Astrocyte of the cerebellum (primary cell): ENCODE measurements around the gene LRRC56.

Experiments
- DNase-seq: peaks from one replicate; pipeline ENCODE4 v3.0.0-alpha.2; 2011; ENCODE audit warnings: low read depth
- H3K4me3 ChIP-seq: 2 replicates; pipeline ENCODE4 v1.5.1; 2011; ENCODE audit warnings: mild to moderate bottlenecking, low read depth, low read length, moderate library complexity
- CTCF ChIP-seq: IDR thresholded peaks from 2 replicates; pipeline ENCODE4 v1.5.1; 2012; ENCODE audit warnings: low read length, low read depth, moderate library complexity, mild to moderate bottlenecking; ENCODE audit errors: missing control alignments
- in situ Hi-C: cut with HindIII; loops from 2 replicates; pipeline ENCODE4 v1.10.0; 2017; ENCODE audit warnings: low sequenced_read_pairs

LRRC56 gene

GRCh38 chr11:496834-497564 is 40.3 kb upstream of the LRRC56 start:
- no peak overlapping the region for H3K4me3 ChIP-seq
- in situ Hi-C loops, result no loop called here
- no peak for DNase-seq
- no peak for TF ChIP-seq CTCF

DNA sequence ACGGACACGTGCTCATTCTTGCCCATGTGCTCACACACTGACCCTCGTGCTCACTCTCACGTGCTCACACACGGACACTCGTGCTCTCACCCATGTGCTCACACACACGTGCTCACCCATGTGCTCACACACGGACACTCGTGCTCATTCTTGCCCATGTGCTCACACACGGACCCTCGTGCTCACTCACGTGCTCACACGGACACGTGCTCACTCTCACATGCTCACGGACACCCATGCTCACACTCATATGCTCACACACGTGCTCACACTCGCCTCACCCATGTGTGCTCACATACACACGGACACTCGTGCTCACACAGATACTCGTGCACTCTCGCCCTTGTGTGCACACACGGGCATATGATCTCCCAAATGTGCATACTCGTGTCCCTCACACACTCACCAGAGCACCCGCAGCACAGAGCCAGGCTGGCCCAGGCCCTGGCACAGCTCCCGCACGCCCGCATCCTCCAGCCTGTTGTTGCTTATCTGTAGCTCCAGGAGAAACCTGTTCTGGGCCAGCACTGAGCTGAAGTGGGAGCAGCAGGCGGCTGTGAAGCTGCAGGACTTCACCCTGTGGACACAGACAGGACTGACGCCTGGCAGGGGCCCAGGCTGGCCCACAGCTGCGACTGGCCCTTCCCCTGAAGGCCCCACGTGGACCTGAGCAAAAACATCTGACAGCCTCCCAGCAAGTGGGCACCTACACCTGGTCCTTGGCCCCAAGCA is 39.6 kb upstream of the LRRC56 start:
- in situ Hi-C loops, result no loop called here
- DNase-seq, result no peak
- H3K4me3 ChIP-seq, result no peak overlapping the region
- TF ChIP-seq CTCF, result no peak

GRCh38 chr11:498297-499181 is 38.8 kb upstream of the LRRC56 start:
- in situ Hi-C loops, result no loop called here
- no peak overlapping the region for H3K4me3 ChIP-seq
- DNase-seq, result no peak
- no peak for TF ChIP-seq CTCF

GRCh38 chr11:499201-500076 is 37.9 kb upstream of the LRRC56 start:
- no peak overlapping the region for H3K4me3 ChIP-seq
- no peak for DNase-seq
- in situ Hi-C loops, result no loop called here
- TF ChIP-seq CTCF, result no peak

DNA sequence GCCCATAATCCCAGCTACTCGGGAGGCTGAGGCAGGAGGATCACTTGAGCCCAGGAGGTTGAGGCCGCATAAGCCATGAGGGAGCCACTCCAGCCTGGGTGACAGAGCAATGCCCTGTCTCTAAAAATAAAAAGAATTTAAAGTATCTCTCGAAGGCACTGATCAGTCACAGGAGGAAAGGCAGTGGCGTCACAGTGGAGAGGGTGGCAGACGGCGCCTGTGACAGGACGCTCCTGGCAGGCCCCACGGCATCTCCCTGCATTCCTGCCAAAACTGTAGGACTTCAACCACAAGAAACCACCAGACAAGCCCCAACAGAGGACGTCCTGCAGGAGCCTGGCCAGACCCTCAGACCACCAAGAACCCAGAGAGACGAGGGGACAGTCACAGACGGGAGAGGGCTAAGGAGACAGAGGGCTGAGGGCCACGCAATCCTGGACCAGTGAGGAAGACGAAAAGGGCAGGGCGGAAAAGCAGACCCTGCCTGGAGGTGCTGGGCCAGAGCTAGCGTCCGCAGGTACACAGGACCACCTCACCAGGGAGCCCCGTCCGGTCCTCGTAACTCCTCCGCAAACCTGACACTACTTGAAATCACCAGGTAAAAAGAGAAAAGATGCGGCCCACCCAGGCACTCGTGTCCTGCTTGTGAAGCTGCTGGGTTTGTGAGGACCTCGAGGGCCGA is 36.2 kb upstream of the LRRC56 start:
- H3K4me3 ChIP-seq, result no peak overlapping the region
- no peak for DNase-seq
- no peak for TF ChIP-seq CTCF
- in situ Hi-C loops, result no loop called here
